Lung (tissue), 12 donors: ENCODE data around the gene LLGL1. TPM values are rescaled to one million over a fixed set of nuclear protein-coding genes. Genes with fewer than 3 reads are reported as not detected.

Experiments
- ATAC-seq: fragments of 200-7000 bp; cut with Tn5 transposase; one replicate; pipeline ENCODE4 v1.9.1; 2020; ENCODE audit warnings: moderate number of reproducible peaks; ENCODE audit not compliant: insufficient read depth, low FRiP score
- DNase-seq, 3 donors: peaks; one replicate each; pipeline ENCODE4 v3.0.0-alpha.2; 2013 to 2017
- H3K27ac ChIP-seq, 2 donors: one replicate each; pipeline ENCODE4 v1.5.1; 2013; ENCODE audit warnings: mild to moderate bottlenecking in 2 of 2, moderate library complexity in 2 of 2, control low read depth in 1 of 2, inconsistent platforms in 1 of 2, low read depth in 1 of 2, low read length in 1 of 2
- H3K27me3 ChIP-seq, 3 donors: one replicate each; pipeline ENCODE4 v1.5.1; 2013; ENCODE audit warnings: low read length in 2 of 3; ENCODE audit not compliant: control insufficient read depth in 3 of 3, insufficient read depth in 3 of 3
- H3K36me3 ChIP-seq, 4 donors: one replicate each; pipeline ENCODE4 v1.5.1; 2013; ENCODE audit warnings: low read length in 4 of 4, mild to moderate bottlenecking in 1 of 4, moderate library complexity in 1 of 4; ENCODE audit not compliant: control insufficient read depth in 4 of 4, insufficient read depth in 4 of 4
- H3K4me1 ChIP-seq, 5 donors: one replicate each; pipeline ENCODE4 v1.5.1; 2013; ENCODE audit warnings: low read length in 5 of 5, mild to moderate bottlenecking in 2 of 5, moderate library complexity in 1 of 5; ENCODE audit not compliant: control insufficient read depth in 5 of 5, insufficient read depth in 5 of 5
- H3K4me3 ChIP-seq: one replicate; pipeline ENCODE4 v1.5.1; 2013; ENCODE audit warnings: mild to moderate bottlenecking, control low read depth, moderate library complexity
- H3K9ac ChIP-seq, 2 donors: one replicate each; pipeline ENCODE4 v1.5.1; 2013; ENCODE audit warnings: low read length in 2 of 2, control low read depth in 1 of 2; ENCODE audit not compliant: insufficient read depth in 1 of 2
- H3K9me3 ChIP-seq, 4 donors: one replicate each; pipeline ENCODE4 v1.5.1; 2013; ENCODE audit warnings: low read length in 3 of 4, mild to moderate bottlenecking in 1 of 4, moderate library complexity in 1 of 4; ENCODE audit not compliant: control insufficient read depth in 4 of 4, insufficient read depth in 3 of 4
- CTCF ChIP-seq: IDR thresholded peaks from 2 replicates; pipeline ENCODE4 v1.5.1; 2012; ENCODE audit warnings: mild to moderate bottlenecking; ENCODE audit errors: control extremely low read depth, extremely low read depth
- WGBS, 2 donors: extraction: QIAGEN DNeasy Blood & Tissue Kit; methylation state at CpG; one replicate each; pipeline ENCODE4 v1.1.7; 2013; 5-methylcytosine and 5-hydroxymethylcytosine counted together
- polyA plus RNA-seq, 2 donors: library from polyadenylated mRNA; stranded (reverse); fragments of 200-250 nt; gene quantifications; one replicate each; pipeline ENCODE4 v1.2.1, GENCODE V29; 2013
- total RNA-seq, 2 donors: library from RNA; depleted of rRNA in 1 of 2; stranded (reverse); fragments of >200 nt in 1 of 2; gene quantifications; one replicate each; pipeline ENCODE4 v1.2.1, GENCODE V29; 2014 to 2021
- donor health status: control.
- donor health status: control.
- donor health status: Bipolar disorder and iron deficiency.
- donor health status: healthy.
- donor health status: DM: yes; HTN: yes; CAD: no.

LLGL1 gene
- total and polyA plus RNA-seq, 4 donors = 7.1 to 21.8 (median 12.1) TPM

DNA sequence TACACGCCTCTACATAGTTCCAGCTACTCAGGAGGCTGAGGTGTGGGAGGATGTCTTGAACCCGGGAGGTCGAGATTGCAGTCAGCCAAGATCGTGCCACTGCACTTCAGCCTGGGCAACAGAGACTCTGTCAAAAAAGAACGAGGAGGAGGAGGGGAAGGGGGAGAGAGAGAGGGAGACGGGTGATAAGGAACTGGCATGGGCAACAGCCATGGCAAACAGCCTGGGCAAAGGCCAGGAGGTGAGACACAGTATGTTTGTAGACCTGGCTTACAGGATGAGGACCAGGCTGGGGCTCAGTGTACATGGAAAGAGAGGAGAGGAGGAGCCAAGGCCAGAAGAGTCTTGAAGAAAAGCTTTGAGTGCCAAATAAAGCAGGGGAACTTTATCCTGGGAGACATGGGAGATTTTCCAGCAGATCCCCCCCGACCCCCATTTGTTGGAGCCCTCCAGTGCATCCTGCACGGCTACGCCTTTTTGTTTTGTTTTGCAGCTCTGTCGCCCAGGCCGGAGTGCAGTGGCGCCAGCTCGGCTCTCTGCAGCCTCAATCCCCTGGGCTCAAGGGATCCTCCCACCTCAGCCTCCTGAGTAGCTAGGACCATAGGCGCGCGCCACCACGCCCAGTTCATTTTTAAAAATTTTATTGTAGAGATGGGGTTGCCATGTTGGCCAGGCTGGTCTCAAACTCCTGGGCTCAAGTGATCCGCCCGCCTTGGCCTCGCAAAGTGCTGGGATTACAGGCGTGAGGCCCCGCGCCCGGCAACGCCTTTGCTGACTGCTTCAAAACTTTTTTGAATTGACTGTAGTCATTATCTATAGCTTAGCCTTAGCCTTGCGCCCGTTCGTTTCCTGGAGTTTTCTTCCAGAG, 43.1 kb upstream of the LLGL1 start:
- H3K4me1 ChIP-seq = peaks cover 10 to 37% (median 12%) of the 10 kb centered on the region in 5 donors
- peak overlapping the region; percentile 41 to 50 for H3K9ac ChIP-seq
- peak; percentile 60 to 69 (median 62) for DNase-seq
- no peaks in the 10 kb centered on the region for H3K9me3 ChIP-seq
- TF ChIP-seq CTCF = no peak
- ATAC-seq = no peak
- 22 to 28% methylated on average over 28 of the region's 28 CpGs for WGBS, 2 donors
- peak overlapping the region; percentile 51 for H3K4me3 ChIP-seq
- H3K27ac ChIP-seq = peak overlapping the region; percentile 93 to 98
- no peaks in the 10 kb centered on the region for H3K27me3 ChIP-seq
- peaks cover 0 to 3% (median 2%) of the 10 kb centered on the region in 4 donors for H3K36me3 ChIP-seq

DNA sequence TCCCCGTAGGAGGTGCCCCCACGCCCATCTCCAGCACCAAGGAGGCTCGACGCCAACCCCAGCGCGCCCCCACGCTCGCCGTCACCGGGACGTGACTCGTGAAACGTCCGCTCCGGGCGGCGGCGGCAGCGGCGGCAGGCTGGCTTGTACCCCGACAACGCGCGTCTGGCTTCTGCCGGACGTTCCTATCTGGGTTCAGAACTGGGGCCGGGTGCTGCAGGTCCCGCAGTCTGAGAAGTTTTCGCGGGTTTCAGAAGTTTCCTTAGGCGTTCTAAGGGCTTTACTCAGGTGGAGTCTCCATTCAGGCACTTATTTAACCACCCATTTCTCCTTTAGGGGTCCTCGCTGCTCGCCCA, 42.5 kb upstream of the LLGL1 start:
- Histone ChIP-seq H3K36me3 (peaks cover 0 to 10% (median 5%) of the 10 kb centered on the region in 4 donors), H3K4me1 (peaks cover 11 to 43% (median 18%) of the 10 kb centered on the region in 5 donors), H3K27ac (peak overlapping the region; percentile 93 to 98), H3K4me3 (peak overlapping the region; percentile 51), H3K9me3 (no peaks in the 10 kb centered on the region), H3K27me3 (no peaks in the 10 kb centered on the region), H3K9ac (peak overlapping the region; percentile 41 to 50)
- TF ChIP-seq CTCF = no peak
- DNase-seq (peak in 2 of 3 donors; percentile 91 to 93), ATAC-seq (peak; percentile 45)
- WGBS, 2 donors = 0% methylated on average over 33 of the region's 33 CpGs

GRCh38 chr17:18183334-18184142, 41.9 kb upstream of the LLGL1 start, which contains the start of gene ALKBH5:
TSS of gene ALKBH5 (plus strand) at chr17:18183828. CDS start at chr17:18184244, 416 bp downstream.
- peaks cover 0 to 15% (median 7%) of the 10 kb centered on the region in 4 donors for H3K36me3 ChIP-seq
- no peaks in the 10 kb centered on the region for H3K9me3 ChIP-seq
- H3K4me3 ChIP-seq = peak within 1 kb of the TSS; percentile 89
- peaks cover 16 to 49% (median 20%) of the 10 kb centered on the region in 5 donors for H3K4me1 ChIP-seq
- TF ChIP-seq CTCF = no peak
- 0% methylated on average over 66 to 98 of the region's 98 CpGs for WGBS, 2 donors
- peak; percentile 85 for ATAC-seq
- no peaks in the 10 kb centered on the region for H3K27me3 ChIP-seq
- H3K27ac ChIP-seq = peak within 1 kb of the TSS; percentile 93 to 98
- peak within 1 kb of the TSS; percentile 44 to 70 for H3K9ac ChIP-seq
- peak; percentile 99 to 100 (median 100) for DNase-seq
